K562 (cell line): Measurements from ENCODE around the gene LIX1. TPM values are rescaled to one million over a fixed set of nuclear protein-coding genes. Genes with fewer than 3 reads are reported as not detected.
A peak's percentile ranks its signal among the peaks of the same experiment; 100 is the strongest.

ENCODE experiments used
- BRD4 ChIP-seq: fragments of 200-600 bp; sonication (generic); IDR thresholded peaks from 2 replicates; pipeline ENCODE4 v1.6.1; 2017; ENCODE audit warnings: inconsistent platforms
- CHD1 ChIP-seq: fragments of 200-600 bp; sonication (generic); IDR thresholded peaks from one replicate; pipeline ENCODE4 v1.6.1; 2012; ENCODE audit warnings: mild to moderate bottlenecking, moderate library complexity, low read length, inconsistent platforms
- ERF ChIP-seq: fragments of 450-650 bp; formaldehyde crosslinking; IDR thresholded peaks from 2 replicates; pipeline ENCODE4 v1.4.0; 2020; ENCODE audit warnings: mild to moderate bottlenecking, mixed read lengths
- NR2C2 ChIP-seq, 2 experiments: fragments of 200-800 bp in 1 of 2; sonication (Bioruptor generic) in 1 of 2; sonication (generic) in 1 of 2; formaldehyde crosslinking in 1 of 2; IDR thresholded peaks; 2 replicates each; pipeline versions ENCODE4 v1.6.1 to v1.8.0; 2016 to 2022; ENCODE audit warnings: mild to moderate bottlenecking in 1 of 2, missing compliant biosample characterization in 1 of 2, missing genetic modification characterization in 1 of 2, missing genetic modification reagents in 1 of 2
- RBM14 ChIP-seq: fragments of 200-400 bp; formaldehyde crosslinking; IDR thresholded peaks from 2 replicates; pipeline ENCODE4 v1.6.1; 2018; ENCODE audit warnings: low read depth, mild to moderate bottlenecking, low read length, moderate library complexity, borderline replicate concordance; ENCODE audit not compliant: insufficient read depth
- SMARCB1 ChIP-seq: IDR thresholded peaks from 2 replicates; pipeline ENCODE4 v1.6.1; 2011; ENCODE audit warnings: improper control_type of control experiment, low read depth; ENCODE audit not compliant: insufficient read length
- XRCC5 ChIP-seq: fragments of 200-400 bp; formaldehyde crosslinking; IDR thresholded peaks from 2 replicates; pipeline ENCODE4 v1.6.1; 2017; ENCODE audit warnings: low read depth, mild to moderate bottlenecking, low read length
- ZBED1 ChIP-seq: IDR thresholded peaks from 2 replicates; pipeline ENCODE4 v1.6.1; 2014
- ZNF165 ChIP-seq: fragments of 250-450 bp; sonication (Bioruptor Pico); IDR thresholded peaks from 2 replicates; pipeline ENCODE4 v1.4.0; 2020; ENCODE audit warnings: borderline replicate concordance
- ZNF239 ChIP-seq: fragments of 250-450 bp; sonication (Bioruptor Pico); IDR thresholded peaks from 2 replicates; pipeline ENCODE4 v1.4.0; 2020; ENCODE audit warnings: mild to moderate bottlenecking
- ZNF699 ChIP-seq: fragments of 250-450 bp; sonication (Bioruptor Pico); IDR thresholded peaks from 2 replicates; pipeline ENCODE4 v1.8.0; 2021; ENCODE audit warnings: mild to moderate bottlenecking, moderate library complexity; ENCODE audit not compliant: insufficient replicate concordance
- polyA plus RNA-seq, 8 experiments: library from polyadenylated mRNA; depleted of rRNA in 4 of 8; stranded (reverse) in 5 of 8; unstranded in 3 of 8; fragments of >200 nt; fragmentation: Nextera tagmentation in 2 of 8; fragmentation: Illumina TruSeq in 1 of 8; extraction: Ambion mirVana in 2 of 8; extraction: Trizol in 1 of 8; gene quantifications; 2 replicates each; pipeline versions ENCODE4 v1.2.1 to v1.2.3, GENCODE V29; 2011 to 2014; ENCODE audit warnings: inconsistent platforms in 1 of 8, missing spikeins in 1 of 8
- total RNA-seq, 7 experiments: library from RNA; depleted of rRNA in 6 of 7; stranded (reverse); fragments of >200 nt in 6 of 7; fragmentation: Illumina TruSeq in 2 of 7; extraction: Trizol in 2 of 7; gene quantifications; 2 replicates each; pipeline versions ENCODE4 v1.2.1 to v1.2.3, GENCODE V29; 2011 to 2021; ENCODE audit warnings: low replicate concordance in 1 of 7
- TF ChIP-seq, protein P1 (sequence below), 2 experiments: fragments of 450-650 bp; formaldehyde crosslinking in 1 of 2; IDR thresholded peaks; 2 replicates each; pipeline versions ENCODE4 v1.4.0 to v1.6.1; 2014 to 2020; ENCODE audit warnings: mild to moderate bottlenecking in 2 of 2, borderline replicate concordance in 1 of 2, low read depth in 1 of 2
- TF ChIP-seq, protein P2 (sequence below): sonication (generic); formaldehyde crosslinking; IDR thresholded peaks from 2 replicates; pipeline ENCODE4 v1.8.1; 2023; ENCODE audit warnings: mild to moderate bottlenecking, missing genetic modification reagents, moderate library complexity
- TF ChIP-seq, protein P3 (sequence below): fragments of 450-650 bp; IDR thresholded peaks from 2 replicates; pipeline ENCODE4 v1.6.1; 2016; ENCODE audit warnings: mild to moderate bottlenecking

LIX1 gene
- total and polyA plus RNA-seq, 9 of the 15 experiments (the other 6 are each of a cell fraction or from before 2014, with no cell fraction given) = 0.01 to 0.18 TPM; not detected in 7

DNA sequence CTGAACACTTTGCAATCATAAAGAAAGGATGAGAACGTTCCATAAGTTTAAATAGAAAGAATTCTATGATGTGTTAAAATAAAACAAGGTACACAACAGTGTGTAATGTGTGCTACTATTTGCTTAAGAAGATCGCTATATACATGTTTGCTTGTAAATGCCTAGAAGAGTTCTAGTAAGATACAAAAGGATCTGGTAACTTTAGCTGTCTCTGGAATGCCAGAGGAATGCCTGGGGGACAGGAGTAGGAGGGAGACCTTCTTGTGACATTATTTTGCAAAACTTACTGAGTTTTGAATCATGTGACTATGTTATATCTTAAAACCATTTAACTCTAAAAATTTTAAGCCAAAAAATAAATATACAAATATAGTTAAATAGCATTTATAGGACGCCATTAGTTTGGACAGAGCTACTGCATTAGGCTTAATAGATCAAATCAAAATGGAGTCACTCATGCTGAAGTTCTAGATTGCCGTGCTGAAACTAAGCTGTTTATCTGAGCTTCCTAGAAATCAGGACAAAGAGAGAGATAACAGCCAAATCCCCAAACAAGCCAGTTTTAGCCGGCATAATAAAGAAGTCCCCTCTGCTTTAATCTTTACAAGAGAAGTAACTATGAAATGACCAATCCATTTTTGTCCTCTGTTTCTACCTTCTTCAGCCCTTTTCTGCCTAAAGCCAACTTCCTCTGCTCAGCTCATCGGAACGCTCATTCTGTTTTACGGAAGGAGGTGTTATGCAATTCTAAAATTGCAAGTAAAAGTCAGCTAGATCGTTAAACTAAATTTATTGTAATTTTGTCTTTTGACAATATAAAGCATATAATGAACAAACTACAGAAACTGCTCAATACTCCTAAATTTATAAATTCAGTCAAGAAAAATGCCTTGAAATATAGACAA lies 44.8 kb downstream of the LIX1 start (continued):
- TF ChIP-seq, protein P1, sequence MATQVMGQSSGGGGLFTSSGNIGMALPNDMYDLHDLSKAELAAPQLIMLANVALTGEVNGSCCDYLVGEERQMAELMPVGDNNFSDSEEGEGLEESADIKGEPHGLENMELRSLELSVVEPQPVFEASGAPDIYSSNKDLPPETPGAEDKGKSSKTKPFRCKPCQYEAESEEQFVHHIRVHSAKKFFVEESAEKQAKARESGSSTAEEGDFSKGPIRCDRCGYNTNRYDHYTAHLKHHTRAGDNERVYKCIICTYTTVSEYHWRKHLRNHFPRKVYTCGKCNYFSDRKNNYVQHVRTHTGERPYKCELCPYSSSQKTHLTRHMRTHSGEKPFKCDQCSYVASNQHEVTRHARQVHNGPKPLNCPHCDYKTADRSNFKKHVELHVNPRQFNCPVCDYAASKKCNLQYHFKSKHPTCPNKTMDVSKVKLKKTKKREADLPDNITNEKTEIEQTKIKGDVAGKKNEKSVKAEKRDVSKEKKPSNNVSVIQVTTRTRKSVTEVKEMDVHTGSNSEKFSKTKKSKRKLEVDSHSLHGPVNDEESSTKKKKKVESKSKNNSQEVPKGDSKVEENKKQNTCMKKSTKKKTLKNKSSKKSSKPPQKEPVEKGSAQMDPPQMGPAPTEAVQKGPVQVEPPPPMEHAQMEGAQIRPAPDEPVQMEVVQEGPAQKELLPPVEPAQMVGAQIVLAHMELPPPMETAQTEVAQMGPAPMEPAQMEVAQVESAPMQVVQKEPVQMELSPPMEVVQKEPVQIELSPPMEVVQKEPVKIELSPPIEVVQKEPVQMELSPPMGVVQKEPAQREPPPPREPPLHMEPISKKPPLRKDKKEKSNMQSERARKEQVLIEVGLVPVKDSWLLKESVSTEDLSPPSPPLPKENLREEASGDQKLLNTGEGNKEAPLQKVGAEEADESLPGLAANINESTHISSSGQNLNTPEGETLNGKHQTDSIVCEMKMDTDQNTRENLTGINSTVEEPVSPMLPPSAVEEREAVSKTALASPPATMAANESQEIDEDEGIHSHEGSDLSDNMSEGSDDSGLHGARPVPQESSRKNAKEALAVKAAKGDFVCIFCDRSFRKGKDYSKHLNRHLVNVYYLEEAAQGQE (IDR thresholded peaks at IDR 0.05; ENCODE audit: borderline replicate concordance) = peak; percentile 65
- TF ChIP-seq, protein P1 (CRISPR knock-in tag; IDR thresholded peaks at IDR 0.05; ENCODE audit: low read depth) = no peak
- TF ChIP-seq BRD4 (no peak), XRCC5 (no peak), ZNF239 (peak; percentile 13; the same call in 1 of the 2 replicates), ZNF699 (CRISPR knock-in tag) (no peak), ERF (no peak), ZNF165 (no peak), RBM14 (no peak), SMARCB1 (no peak), CHD1 (no peak), ZBED1 (no peak), NR2C2 (CRISPR knock-in tag; IDR thresholded peaks at IDR 0.05) (no peak), NR2C2 (tag; IDR thresholded peaks at IDR 0.05) (no peak)
- TF ChIP-seq, protein P2, sequence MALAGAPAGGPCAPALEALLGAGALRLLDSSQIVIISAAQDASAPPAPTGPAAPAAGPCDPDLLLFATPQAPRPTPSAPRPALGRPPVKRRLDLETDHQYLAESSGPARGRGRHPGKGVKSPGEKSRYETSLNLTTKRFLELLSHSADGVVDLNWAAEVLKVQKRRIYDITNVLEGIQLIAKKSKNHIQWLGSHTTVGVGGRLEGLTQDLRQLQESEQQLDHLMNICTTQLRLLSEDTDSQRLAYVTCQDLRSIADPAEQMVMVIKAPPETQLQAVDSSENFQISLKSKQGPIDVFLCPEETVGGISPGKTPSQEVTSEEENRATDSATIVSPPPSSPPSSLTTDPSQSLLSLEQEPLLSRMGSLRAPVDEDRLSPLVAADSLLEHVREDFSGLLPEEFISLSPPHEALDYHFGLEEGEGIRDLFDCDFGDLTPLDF (CRISPR knock-in tag) = no peak
- TF ChIP-seq, protein P3, sequence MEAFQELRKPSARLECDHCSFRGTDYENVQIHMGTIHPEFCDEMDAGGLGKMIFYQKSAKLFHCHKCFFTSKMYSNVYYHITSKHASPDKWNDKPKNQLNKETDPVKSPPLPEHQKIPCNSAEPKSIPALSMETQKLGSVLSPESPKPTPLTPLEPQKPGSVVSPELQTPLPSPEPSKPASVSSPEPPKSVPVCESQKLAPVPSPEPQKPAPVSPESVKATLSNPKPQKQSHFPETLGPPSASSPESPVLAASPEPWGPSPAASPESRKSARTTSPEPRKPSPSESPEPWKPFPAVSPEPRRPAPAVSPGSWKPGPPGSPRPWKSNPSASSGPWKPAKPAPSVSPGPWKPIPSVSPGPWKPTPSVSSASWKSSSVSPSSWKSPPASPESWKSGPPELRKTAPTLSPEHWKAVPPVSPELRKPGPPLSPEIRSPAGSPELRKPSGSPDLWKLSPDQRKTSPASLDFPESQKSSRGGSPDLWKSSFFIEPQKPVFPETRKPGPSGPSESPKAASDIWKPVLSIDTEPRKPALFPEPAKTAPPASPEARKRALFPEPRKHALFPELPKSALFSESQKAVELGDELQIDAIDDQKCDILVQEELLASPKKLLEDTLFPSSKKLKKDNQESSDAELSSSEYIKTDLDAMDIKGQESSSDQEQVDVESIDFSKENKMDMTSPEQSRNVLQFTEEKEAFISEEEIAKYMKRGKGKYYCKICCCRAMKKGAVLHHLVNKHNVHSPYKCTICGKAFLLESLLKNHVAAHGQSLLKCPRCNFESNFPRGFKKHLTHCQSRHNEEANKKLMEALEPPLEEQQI = no peak
